ENCODE data around the gene PARN. TPM values are rescaled to one million over a fixed set of nuclear protein-coding genes. Genes with fewer than 3 reads are reported as not detected.
"Not testable (repeated sequence)": the region's sequence is repeated elsewhere in the genome, so short reads cannot be mapped to it uniquely, and the experiment has no call there.

Gene PARN
- total and polyA plus RNA-seq, 7 donors, result 14.4 to 75.3 (median 33.6) TPM

DNA sequence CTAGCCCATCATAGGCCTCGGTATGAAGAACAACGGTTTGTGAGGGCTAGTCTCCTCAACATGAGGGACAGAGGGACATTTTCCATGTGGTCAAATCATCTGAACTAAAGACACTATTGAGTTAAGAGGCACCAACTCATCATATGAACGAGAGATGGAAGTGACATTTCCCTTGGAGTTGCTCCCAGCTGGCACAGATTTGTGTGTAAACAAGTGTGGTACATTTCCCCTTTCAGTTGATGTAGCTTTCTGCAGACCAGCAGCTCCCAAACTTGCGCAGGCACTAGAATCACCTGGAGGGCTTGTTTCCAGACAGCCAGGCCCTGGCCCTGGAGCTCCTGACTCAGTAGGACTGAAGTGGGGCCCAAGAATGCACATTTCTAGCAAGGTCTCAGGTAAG lies 205.5 kb downstream of the PARN start:
- peaks cover 0 to 12% (median 4%) of the 10 kb centered on the region in 4 donors for H3K4me1 ChIP-seq
- no peak overlapping the region for H3K27ac ChIP-seq
- no peak for DNase-seq
- intact Hi-C loops (cut with DNase I), result no loop called here
- no peaks in the 10 kb centered on the region for H3K36me3 ChIP-seq
- no peak overlapping the region for H3K4me3 ChIP-seq
- no peaks in the 10 kb centered on the region for H3K9me3 ChIP-seq
- WGBS, 2 donors, result 86 to 88% methylated on average over 4 of the region's 4 CpGs
- no peak for TF ChIP-seq EP300 (IDR thresholded peaks at IDR 0.05)
- TF ChIP-seq POLR2AphosphoS5 (IDR thresholded peaks at IDR 0.05), result no peak
- no peaks in the 10 kb centered on the region for H3K27me3 ChIP-seq

DNA sequence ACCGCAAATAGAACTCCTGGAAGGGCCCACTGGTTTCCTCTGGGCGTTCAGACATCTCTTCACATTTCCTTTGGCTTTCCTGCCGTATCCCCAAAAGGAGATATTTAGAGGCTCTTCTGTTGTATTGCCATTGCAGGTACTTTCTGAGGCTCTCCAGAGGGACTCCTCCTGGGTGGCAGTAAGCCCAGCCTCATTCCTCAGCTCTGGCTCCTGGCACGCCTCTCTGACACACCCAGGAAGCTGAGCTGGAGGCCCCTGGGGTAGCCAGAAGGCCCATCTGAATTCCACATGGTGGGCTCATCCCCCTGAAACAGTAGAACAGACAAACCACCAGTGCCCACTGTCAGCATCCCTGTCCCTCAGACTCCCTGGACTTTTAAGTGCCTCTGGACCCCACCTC lies 206.7 kb downstream of the PARN start:
- Histone ChIP-seq H3K27me3 (no peaks in the 10 kb centered on the region), H3K4me3 (no peak overlapping the region), H3K27ac (no peak overlapping the region), H3K4me1 (peaks cover 0 to 23% (median 15%) of the 10 kb centered on the region in 4 donors), H3K9me3 (no peaks in the 10 kb centered on the region), H3K36me3 (no peaks in the 10 kb centered on the region)
- intact Hi-C loops (cut with DNase I), result no loop called here
- DNase-seq, result no peak
- WGBS, 2 donors, result 86 to 92% methylated on average over 4 of the region's 4 CpGs
- TF ChIP-seq, protein P1, sequence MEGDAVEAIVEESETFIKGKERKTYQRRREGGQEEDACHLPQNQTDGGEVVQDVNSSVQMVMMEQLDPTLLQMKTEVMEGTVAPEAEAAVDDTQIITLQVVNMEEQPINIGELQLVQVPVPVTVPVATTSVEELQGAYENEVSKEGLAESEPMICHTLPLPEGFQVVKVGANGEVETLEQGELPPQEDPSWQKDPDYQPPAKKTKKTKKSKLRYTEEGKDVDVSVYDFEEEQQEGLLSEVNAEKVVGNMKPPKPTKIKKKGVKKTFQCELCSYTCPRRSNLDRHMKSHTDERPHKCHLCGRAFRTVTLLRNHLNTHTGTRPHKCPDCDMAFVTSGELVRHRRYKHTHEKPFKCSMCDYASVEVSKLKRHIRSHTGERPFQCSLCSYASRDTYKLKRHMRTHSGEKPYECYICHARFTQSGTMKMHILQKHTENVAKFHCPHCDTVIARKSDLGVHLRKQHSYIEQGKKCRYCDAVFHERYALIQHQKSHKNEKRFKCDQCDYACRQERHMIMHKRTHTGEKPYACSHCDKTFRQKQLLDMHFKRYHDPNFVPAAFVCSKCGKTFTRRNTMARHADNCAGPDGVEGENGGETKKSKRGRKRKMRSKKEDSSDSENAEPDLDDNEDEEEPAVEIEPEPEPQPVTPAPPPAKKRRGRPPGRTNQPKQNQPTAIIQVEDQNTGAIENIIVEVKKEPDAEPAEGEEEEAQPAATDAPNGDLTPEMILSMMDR (IDR thresholded peaks at IDR 0.05), result no peak
- no peak for TF ChIP-seq POLR2A (IDR thresholded peaks at IDR 0.05)
- TF ChIP-seq POLR2AphosphoS5 (IDR thresholded peaks at IDR 0.05), result no peak
- TF ChIP-seq EP300 (IDR thresholded peaks at IDR 0.05), result no peak

DNA sequence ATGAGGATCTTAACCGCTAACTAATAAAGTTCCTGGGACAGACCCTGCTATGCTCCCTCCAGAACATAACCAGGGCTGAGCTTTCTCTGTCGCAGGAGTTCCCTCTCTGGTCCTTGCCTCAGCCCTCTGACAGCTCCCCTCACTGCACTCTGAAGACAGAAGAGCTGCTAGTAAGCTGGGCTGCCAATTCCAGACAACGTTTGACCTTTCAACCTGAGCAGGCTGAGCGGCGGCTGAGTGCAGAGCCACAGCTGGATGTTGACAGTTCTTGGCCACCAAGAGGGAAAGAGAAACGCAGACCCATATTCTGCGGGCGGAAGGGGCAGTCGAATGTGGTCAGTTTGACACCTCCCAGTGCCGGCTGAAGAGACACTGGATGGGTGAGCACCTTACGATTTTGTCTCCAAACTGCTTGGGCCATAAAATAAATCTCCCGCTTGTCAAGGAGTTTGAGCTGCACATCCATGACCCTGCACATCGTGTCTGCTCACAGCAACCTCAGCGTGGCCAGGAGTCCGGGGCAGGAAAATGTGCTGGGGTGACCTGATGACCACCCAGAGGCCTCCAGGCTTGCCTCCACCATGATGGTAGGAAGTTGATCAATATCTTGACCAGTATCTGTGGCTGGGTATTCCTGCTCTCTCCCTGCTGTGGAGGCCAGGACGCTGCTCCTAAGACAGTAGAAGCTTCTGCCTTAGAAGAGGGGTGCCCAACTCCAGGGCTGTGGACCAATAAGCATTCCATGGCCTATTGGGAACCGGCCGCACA lies 209.2 kb downstream of the PARN start:
- H3K36me3 ChIP-seq, result no peaks in the 10 kb centered on the region
- DNase-seq, result no peak
- TF ChIP-seq EP300 (IDR thresholded peaks at IDR 0.05) (no peak), POLR2A (IDR thresholded peaks at IDR 0.05) (no peak), POLR2AphosphoS5 (IDR thresholded peaks at IDR 0.05) (no peak)
- TF ChIP-seq, protein P1 (IDR thresholded peaks at IDR 0.05), result no peak
- no peak overlapping the region for H3K27ac ChIP-seq
- H3K4me3 ChIP-seq, result no peak overlapping the region
- H3K27me3 ChIP-seq, result no peaks in the 10 kb centered on the region
- WGBS, 2 donors, result 84 to 89% methylated on average over 18 of the region's 18 CpGs
- peaks cover 0 to 25% (median 23%) of the 10 kb centered on the region in 4 donors for H3K4me1 ChIP-seq
- intact Hi-C loops (cut with DNase I), result no loop called here
- H3K9me3 ChIP-seq, result no peaks in the 10 kb centered on the region

DNA sequence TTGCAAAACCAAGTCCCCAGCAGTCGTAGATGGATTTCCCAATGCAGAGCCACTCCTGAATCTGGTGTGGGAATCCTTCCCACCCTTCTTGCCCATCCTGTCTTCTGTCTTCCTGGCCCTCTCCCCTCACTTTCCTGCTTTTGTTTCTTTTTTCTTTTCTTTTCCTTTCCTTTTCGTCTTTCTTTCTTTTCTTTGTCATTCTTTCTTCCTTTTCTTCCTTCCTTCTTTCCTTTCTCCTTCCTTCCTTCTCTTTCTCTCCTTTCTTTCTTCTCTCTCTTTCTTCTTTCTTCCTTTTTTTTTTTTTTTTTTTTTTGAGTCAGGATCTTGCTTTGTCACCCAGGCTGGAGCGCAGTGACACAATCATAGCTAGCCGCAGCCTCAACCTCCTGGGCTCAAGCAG lies 209.8 kb downstream of the PARN start:
- DNase-seq; H3K4me3 ChIP-seq; H3K9me3 ChIP-seq; intact Hi-C loops (cut with DNase I); H3K27ac ChIP-seq; H3K27me3 ChIP-seq; H3K36me3 ChIP-seq: not testable (repeated sequence)
- H3K4me1 ChIP-seq, result peaks cover 0 to 25% (median 23%) of the 10 kb centered on the region in 4 donors
- 85 to 93% methylated on average over 4 of the region's 4 CpGs for WGBS, 2 donors

DNA sequence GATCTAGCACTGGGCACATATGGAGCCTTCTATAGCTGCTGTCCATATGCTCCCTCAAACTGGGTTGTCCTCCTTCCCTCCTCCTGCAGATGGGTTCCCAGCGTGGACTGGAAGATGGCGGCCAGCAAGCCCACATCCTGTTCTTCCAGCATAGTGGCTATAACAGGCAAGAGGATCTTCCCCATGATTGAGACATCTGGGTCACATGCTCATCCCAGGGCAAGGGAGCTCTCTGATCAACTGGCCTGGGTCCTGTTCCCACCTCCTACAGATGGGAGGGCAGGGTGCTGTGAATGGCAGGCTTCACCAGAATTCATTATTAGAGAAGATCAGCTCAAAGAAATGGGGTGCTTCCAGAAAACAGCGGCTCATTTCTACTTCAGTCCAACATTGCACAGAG lies 210.2 kb downstream of the PARN start:
- intact Hi-C loops (cut with DNase I), result loop anchor here (2.0 to 5.0 kb wide), 4 partner anchors 57 to 117 kb away; no protein-coding TSS in a partner anchor

More for the DNA sequence above, 210.2 kb downstream of the PARN start:
- Histone ChIP-seq H3K27ac (peak overlapping the region in 1 of 4 donors; percentile 78), H3K4me1 (peaks cover 0 to 25% (median 23%) of the 10 kb centered on the region in 4 donors), H3K4me3 (no peak overlapping the region), H3K27me3 (no peaks in the 10 kb centered on the region), H3K36me3 (no peaks in the 10 kb centered on the region), H3K9me3 (no peaks in the 10 kb centered on the region)
- DNase-seq, result no peak
- WGBS, 2 donors, result 89 to 93% methylated on average over 3 of the region's 3 CpGs
- TF ChIP-seq, protein P1 (IDR thresholded peaks at IDR 0.05), result no peak
- TF ChIP-seq POLR2AphosphoS5 (IDR thresholded peaks at IDR 0.05), result no peak
- TF ChIP-seq POLR2A (IDR thresholded peaks at IDR 0.05), result no peak
- no peak for TF ChIP-seq EP300 (IDR thresholded peaks at IDR 0.05)

Data from sigmoid colon (tissue), 7 donors.